Panc1 (cell line): ENCODE results near the gene GPR137.
"Not testable (repeated sequence)": the region's sequence is repeated elsewhere in the genome, so short reads cannot be mapped to it uniquely, and the experiment has no call there.

ENCODE experiments used
- CTCF ChIP-seq: fragments of 450-650 bp; IDR thresholded peaks from 2 replicates; pipeline ENCODE4 v1.5.1; 2017; ENCODE audit warnings: mild to moderate bottlenecking
- POLR2AphosphoS5 ChIP-seq: IDR thresholded peaks from 2 replicates; pipeline ENCODE4 v1.6.1; 2012; ENCODE audit warnings: mild to moderate bottlenecking, low read depth, low read length, moderate library complexity
- REST ChIP-seq, 2 experiments: IDR thresholded peaks; 2 replicates each; pipeline ENCODE4 v1.6.1; 2011 to 2012; ENCODE audit warnings: low read depth in 2 of 2, control low read depth in 1 of 2, low read length in 1 of 2, mild to moderate bottlenecking in 1 of 2, moderate library complexity in 1 of 2; ENCODE audit not compliant: insufficient read depth in 1 of 2

- not testable (repeated sequence) for TF ChIP-seq CTCF; REST (IDR thresholded peaks at IDR 0.05; ENCODE audit: insufficient read depth in 1 of 2, low read depth in 2 of 2, low read length in 1 of 2); POLR2AphosphoS5
Measured at GRCh38 chr11:64315667-64316526, 30.2 kb downstream of the GPR137 start.
